GM12892 (cell line): ENCODE measurements around the gene PSD2.

Source experiments
- POLR2A ChIP-seq: IDR thresholded peaks from 2 replicates; pipeline ENCODE4 v1.6.1; 2011; ENCODE audit warnings: low read depth, low read length, control low read depth
- POLR2AphosphoS5 ChIP-seq: IDR thresholded peaks from 2 replicates; pipeline ENCODE4 v1.6.1; 2011; ENCODE audit warnings: low read depth, low read length, control low read depth
- TAF1 ChIP-seq: IDR thresholded peaks from 2 replicates; pipeline ENCODE4 v1.6.1; 2011; ENCODE audit warnings: low read depth, mild to moderate bottlenecking, control low read depth, low read length, borderline replicate concordance

DNA sequence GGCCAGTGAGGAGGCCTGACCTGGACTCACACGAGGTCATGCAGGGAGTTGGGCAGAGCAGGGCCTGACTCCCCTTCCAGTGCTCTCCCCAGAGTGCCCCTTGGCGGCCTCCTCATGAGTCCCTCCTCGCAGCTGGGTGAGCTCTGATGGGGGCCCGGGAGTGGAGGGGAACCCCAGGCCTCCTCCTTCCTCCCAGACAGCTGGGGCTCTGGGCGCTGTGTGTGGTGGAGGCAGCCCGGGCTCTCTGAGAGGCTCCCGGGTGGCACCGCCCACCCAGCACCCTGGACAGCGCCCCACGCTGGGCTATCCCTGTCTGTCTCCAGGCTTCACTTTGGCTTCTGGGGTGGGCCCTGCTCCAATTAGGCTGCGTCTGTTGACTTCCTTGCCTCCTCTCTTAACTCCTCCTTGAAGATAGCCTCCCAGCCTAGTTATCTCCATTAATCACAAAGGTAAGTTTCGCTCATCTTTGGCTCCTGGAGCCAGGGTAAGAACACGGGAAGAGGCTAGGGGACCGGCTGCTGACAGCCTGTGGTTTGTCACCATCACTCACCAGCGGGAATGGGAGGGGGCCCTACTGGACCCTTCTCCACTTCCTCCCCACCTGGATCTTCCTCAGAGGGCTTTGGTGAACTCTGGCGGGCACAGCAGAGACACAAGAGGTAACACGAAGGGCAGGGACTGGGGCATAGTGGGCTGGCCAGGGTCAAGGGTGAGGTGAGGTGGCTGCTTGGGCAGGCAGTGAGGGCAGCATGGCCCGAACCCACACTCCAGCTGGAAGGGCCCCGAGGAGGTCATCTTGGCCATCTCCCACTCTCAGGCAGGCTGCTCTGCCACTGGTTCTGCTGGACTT lies 13.1 kb downstream of the PSD2 start:
- TF ChIP-seq POLR2A (no peak), TAF1 (no peak), POLR2AphosphoS5 (no peak)
